ENCODE data around the gene PPARGC1A.

DNA sequence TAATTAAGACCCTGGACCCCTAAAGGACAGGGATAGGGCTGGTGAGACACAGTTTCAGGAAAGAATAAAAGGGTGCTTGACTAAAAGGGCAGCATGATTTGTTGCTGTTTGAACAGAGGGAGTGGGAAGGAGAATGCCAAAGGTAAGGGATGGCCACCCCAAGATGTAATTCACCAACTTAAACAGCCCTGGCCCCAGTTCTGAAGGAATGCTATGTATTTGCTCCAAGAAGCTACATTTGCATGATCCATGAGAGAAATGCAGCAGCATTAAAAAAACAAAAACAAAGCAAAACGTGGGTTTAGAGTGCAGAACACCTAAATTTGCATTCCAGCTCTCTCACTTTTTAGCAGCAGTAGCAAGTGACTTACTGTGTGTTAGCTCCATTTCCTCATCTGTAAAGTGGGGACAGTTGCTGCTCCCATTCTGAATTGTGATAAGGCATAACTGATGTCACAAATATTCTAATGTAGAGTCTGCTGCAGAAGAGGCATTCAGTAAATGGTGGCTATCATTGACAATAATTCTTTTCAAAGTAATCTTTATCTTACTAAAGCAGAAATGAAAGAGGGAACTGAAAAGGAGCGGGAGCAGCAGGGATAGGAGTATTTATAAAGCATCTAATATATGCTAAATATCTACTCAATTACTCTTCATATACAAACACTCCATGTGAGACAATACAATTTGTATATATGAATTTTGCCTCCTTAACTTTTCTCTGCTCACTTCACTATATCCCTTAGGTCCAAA lies 115.8 kb downstream of the PPARGC1A start:
- TF ChIP-seq, protein P1, sequence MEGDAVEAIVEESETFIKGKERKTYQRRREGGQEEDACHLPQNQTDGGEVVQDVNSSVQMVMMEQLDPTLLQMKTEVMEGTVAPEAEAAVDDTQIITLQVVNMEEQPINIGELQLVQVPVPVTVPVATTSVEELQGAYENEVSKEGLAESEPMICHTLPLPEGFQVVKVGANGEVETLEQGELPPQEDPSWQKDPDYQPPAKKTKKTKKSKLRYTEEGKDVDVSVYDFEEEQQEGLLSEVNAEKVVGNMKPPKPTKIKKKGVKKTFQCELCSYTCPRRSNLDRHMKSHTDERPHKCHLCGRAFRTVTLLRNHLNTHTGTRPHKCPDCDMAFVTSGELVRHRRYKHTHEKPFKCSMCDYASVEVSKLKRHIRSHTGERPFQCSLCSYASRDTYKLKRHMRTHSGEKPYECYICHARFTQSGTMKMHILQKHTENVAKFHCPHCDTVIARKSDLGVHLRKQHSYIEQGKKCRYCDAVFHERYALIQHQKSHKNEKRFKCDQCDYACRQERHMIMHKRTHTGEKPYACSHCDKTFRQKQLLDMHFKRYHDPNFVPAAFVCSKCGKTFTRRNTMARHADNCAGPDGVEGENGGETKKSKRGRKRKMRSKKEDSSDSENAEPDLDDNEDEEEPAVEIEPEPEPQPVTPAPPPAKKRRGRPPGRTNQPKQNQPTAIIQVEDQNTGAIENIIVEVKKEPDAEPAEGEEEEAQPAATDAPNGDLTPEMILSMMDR (IDR thresholded peaks at IDR 0.05), result no peak
- TF ChIP-seq RAD21 (conservative IDR thresholded peaks at IDR 0.05 in 1 of 2, IDR thresholded peaks at IDR 0.05 in 1 of 2) (no peak), CBX2 (IDR thresholded peaks at IDR 0.05; ENCODE audit: borderline replicate concordance, low read depth) (no peak), KDM5A (IDR thresholded peaks at IDR 0.05) (no peak), CBX8 (IDR thresholded peaks at IDR 0.05) (no peak), POLR2AphosphoS2 (conservative IDR thresholded peaks at IDR 0.05; ENCODE audit: low read length) (no peak), CEBPB (IDR thresholded peaks at IDR 0.05) (no peak), POLR2A (IDR thresholded peaks at IDR 0.05; ENCODE audit: low read length) (no peak), CHD4 (IDR thresholded peaks at IDR 0.05; ENCODE audit: borderline replicate concordance) (no peak), MAFK (IDR thresholded peaks at IDR 0.05; ENCODE audit: partially characterized antibody) (no peak), RNF2 (IDR thresholded peaks at IDR 0.05; ENCODE audit: borderline replicate concordance, low read depth) (no peak), EP300 (IDR thresholded peaks at IDR 0.05) (no peak)
